Neural cell (in vitro differentiated cells): ENCODE measurements around the gene ZMYM1. TPM values are rescaled to one million over a fixed set of nuclear protein-coding genes. Genes with fewer than 3 reads are reported as not detected.

Experiments used
- H2AFZ ChIP-seq: fragments of 200-600, 300-800 bp; sonication (generic), shearing (Covaris generic); 2 replicates; pipeline ENCODE4 v1.6.0; 2014; ENCODE audit warnings: low read depth, mild to moderate bottlenecking, antibody characterized with exemption, low read length, moderate library complexity
- H3F3A ChIP-seq: fragments of 200-600 bp; shearing (Covaris generic); 2 replicates; pipeline ENCODE4 v1.6.1; 2016; ENCODE audit warnings: mild to moderate bottlenecking, moderate library complexity, mixed read lengths, antibody characterized with exemption, low read length; ENCODE audit not compliant: insufficient read depth, poor library complexity, severe bottlenecking
- H3K27ac ChIP-seq: fragments of 200-600, 300-800 bp; sonication (generic), shearing (Covaris generic); 2 replicates; pipeline ENCODE4 v1.5.1; 2014; ENCODE audit warnings: mild to moderate bottlenecking, low read length, moderate library complexity
- H3K27me3 ChIP-seq: fragments of 300-800, 200-600 bp; sonication (generic), shearing (Covaris generic); 2 replicates; pipeline ENCODE4 v1.6.0; 2014; ENCODE audit warnings: mild to moderate bottlenecking, low read depth, low read length, moderate library complexity; ENCODE audit not compliant: insufficient read depth
- H3K36me3 ChIP-seq: fragments of 300-800, 200-600 bp; sonication (generic), shearing (Covaris generic); 2 replicates; pipeline ENCODE4 v1.5.1; 2014; ENCODE audit warnings: mild to moderate bottlenecking, antibody characterized with exemption, low read length, moderate library complexity; ENCODE audit not compliant: insufficient read depth
- H3K4me2 ChIP-seq: fragments of 300-800, 200-600 bp; sonication (generic), shearing (Covaris generic); 2 replicates; pipeline ENCODE4 v1.6.0; 2014; ENCODE audit warnings: mild to moderate bottlenecking, low read length
- H3K4me3 ChIP-seq: fragments of 300-800, 200-600 bp; sonication (generic), shearing (Covaris generic); 2 replicates; pipeline ENCODE4 v1.5.1; 2014; ENCODE audit warnings: mild to moderate bottlenecking, low read length, moderate library complexity
- H3K79me2 ChIP-seq: fragments of 200-600 bp; shearing (Covaris generic); replicated peaks from 2 replicates; pipeline ENCODE4 v1.6.0; 2014; ENCODE audit warnings: mild to moderate bottlenecking, low read length, moderate library complexity; ENCODE audit not compliant: insufficient read depth
- H3K9ac ChIP-seq: fragments of 300-800, 200-600 bp; sonication (generic), shearing (Covaris generic); 2 replicates; pipeline ENCODE4 v1.6.1; 2016; ENCODE audit warnings: mild to moderate bottlenecking, low read length, mixed read lengths
- H3K9me2 ChIP-seq: fragments of 200-600 bp; shearing (Covaris generic); 2 replicates; pipeline ENCODE4 v1.6.1; 2016; ENCODE audit warnings: mild to moderate bottlenecking, low read length, mixed read lengths; ENCODE audit not compliant: insufficient read depth
- H3K9me3 ChIP-seq: fragments of 200-600, 300-800 bp; sonication (generic), shearing (Covaris generic); 2 replicates; pipeline ENCODE4 v1.6.1; 2016; ENCODE audit warnings: mild to moderate bottlenecking, mixed run types, low read length, moderate library complexity, mixed read lengths
- H4K20me1 ChIP-seq: fragments of 200-600 bp; shearing (Covaris generic); 2 replicates; pipeline ENCODE4 v1.6.1; 2016; ENCODE audit warnings: mild to moderate bottlenecking, mixed run types; ENCODE audit not compliant: insufficient read depth
- EZH2 ChIP-seq: fragments of 200-600, 300-800 bp; shearing (Covaris generic), sonication (generic); IDR thresholded peaks from 2 replicates; pipeline ENCODE4 v1.6.1; 2014; ENCODE audit warnings: antibody characterized with exemption, low read length, borderline replicate concordance, mild to moderate bottlenecking; ENCODE audit not compliant: insufficient read depth, poor library complexity, severe bottlenecking
- MXI1 ChIP-seq: fragments of 450-650 bp; conservative IDR thresholded peaks from 2 replicates; pipeline ENCODE4 v1.6.1; 2014; ENCODE audit warnings: antibody characterized with exemption, mild to moderate bottlenecking; ENCODE audit not compliant: poor library complexity, severe bottlenecking
- POLR2AphosphoS5 ChIP-seq: IDR thresholded peaks from 2 replicates; pipeline ENCODE4 v1.6.1; 2012
- RAD21 ChIP-seq: fragments of 450-650 bp; conservative IDR thresholded peaks from 2 replicates; pipeline ENCODE4 v1.6.1; 2014; ENCODE audit warnings: antibody characterized with exemption, mild to moderate bottlenecking, moderate library complexity
- REST ChIP-seq: IDR thresholded peaks from 2 replicates; pipeline ENCODE4 v1.6.1; 2012; ENCODE audit warnings: borderline replicate concordance
- SMC3 ChIP-seq: fragments of 450-650 bp; conservative IDR thresholded peaks from 2 replicates; pipeline ENCODE4 v1.6.1; 2014; ENCODE audit warnings: antibody characterized with exemption, mild to moderate bottlenecking, moderate library complexity; ENCODE audit not compliant: poor library complexity
- TAF1 ChIP-seq: IDR thresholded peaks from 2 replicates; pipeline ENCODE4 v1.6.1; 2012; ENCODE audit warnings: low read depth
- polyA plus RNA-seq: library from polyadenylated mRNA; depleted of rRNA; stranded (reverse); fragments of >200 nt; gene quantifications from 2 replicates; pipeline ENCODE4 v1.2.3, GENCODE V29; 2014
- TF ChIP-seq, protein P1 (sequence below): fragments of 450-650 bp; IDR thresholded peaks from 2 replicates; pipeline ENCODE4 v1.5.1; 2014; ENCODE audit warnings: antibody characterized with exemption, mild to moderate bottlenecking, moderate library complexity; ENCODE audit not compliant: poor library complexity, severe bottlenecking

ZMYM1 gene
- polyA plus RNA-seq, 1 donor from 2014 or later = 14.1 TPM

DNA sequence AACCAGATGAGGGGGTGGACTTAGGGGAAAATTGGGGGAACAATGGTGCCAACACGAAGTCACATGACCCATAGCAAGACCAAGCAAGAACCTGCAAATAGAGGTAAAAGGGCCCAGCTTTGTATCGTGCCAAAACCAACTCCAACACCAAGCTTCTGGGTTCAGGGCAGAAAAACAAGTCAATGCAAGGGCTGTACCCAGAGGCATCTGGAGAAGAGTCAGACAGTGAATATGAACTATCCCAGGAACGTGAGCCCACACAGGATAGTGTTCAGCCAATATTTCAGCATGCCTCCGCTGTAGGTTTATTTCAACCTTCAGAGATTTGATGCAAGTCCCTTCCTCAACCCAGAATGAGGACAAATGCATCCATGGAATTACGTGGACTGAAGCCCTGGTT is 32.5 kb upstream of the ZMYM1 start:
- Histone ChIP-seq H3K27me3 (no peaks in the 10 kb centered on the region), H2AFZ (no peak overlapping the region), H3K79me2 (no peaks in the 10 kb centered on the region)

GRCh38 chr1:35047188-35047858 is 31.9 kb upstream of the ZMYM1 start:
- no peak overlapping the region for H3K27ac ChIP-seq
- no peaks in the 10 kb centered on the region for H3K79me2 ChIP-seq
- no peak overlapping the region for H3K4me3 ChIP-seq
- no peaks in the 10 kb centered on the region for H3F3A ChIP-seq
- H3K4me2 ChIP-seq = no peak overlapping the region
- no peaks in the 10 kb centered on the region for H3K9me3 ChIP-seq
- H3K36me3 ChIP-seq = no peaks in the 10 kb centered on the region
- no peak overlapping the region for H3K9ac ChIP-seq
- no peaks in the 10 kb centered on the region for H4K20me1 ChIP-seq
- H3K9me2 ChIP-seq = no peaks in the 10 kb centered on the region
- H2AFZ ChIP-seq = no peak overlapping the region
- H3K27me3 ChIP-seq = no peaks in the 10 kb centered on the region
- no peak for TF ChIP-seq POLR2AphosphoS5
- TF ChIP-seq, protein P1, sequence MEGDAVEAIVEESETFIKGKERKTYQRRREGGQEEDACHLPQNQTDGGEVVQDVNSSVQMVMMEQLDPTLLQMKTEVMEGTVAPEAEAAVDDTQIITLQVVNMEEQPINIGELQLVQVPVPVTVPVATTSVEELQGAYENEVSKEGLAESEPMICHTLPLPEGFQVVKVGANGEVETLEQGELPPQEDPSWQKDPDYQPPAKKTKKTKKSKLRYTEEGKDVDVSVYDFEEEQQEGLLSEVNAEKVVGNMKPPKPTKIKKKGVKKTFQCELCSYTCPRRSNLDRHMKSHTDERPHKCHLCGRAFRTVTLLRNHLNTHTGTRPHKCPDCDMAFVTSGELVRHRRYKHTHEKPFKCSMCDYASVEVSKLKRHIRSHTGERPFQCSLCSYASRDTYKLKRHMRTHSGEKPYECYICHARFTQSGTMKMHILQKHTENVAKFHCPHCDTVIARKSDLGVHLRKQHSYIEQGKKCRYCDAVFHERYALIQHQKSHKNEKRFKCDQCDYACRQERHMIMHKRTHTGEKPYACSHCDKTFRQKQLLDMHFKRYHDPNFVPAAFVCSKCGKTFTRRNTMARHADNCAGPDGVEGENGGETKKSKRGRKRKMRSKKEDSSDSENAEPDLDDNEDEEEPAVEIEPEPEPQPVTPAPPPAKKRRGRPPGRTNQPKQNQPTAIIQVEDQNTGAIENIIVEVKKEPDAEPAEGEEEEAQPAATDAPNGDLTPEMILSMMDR = no peak
- no peak for TF ChIP-seq REST
- no peak for TF ChIP-seq EZH2
- TF ChIP-seq SMC3 = no peak
- no peak for TF ChIP-seq RAD21
- no peak for TF ChIP-seq MXI1
- no peak for TF ChIP-seq TAF1

More for the DNA sequence above, 32.5 kb upstream of the ZMYM1 start:
- H3K9me2 ChIP-seq = no peaks in the 10 kb centered on the region
- H3K4me3 ChIP-seq = no peak overlapping the region
- no peaks in the 10 kb centered on the region for H3K9me3 ChIP-seq
- no peaks in the 10 kb centered on the region for H4K20me1 ChIP-seq
- H3K27ac ChIP-seq = no peak overlapping the region
- TF ChIP-seq, protein P1 = no peak
- TF ChIP-seq SMC3 = no peak
- no peak for TF ChIP-seq RAD21
- no peak for TF ChIP-seq POLR2AphosphoS5
- no peak for TF ChIP-seq TAF1
- no peak for TF ChIP-seq REST
- TF ChIP-seq EZH2 = no peak
- TF ChIP-seq MXI1 = no peak
- no peaks in the 10 kb centered on the region for H3F3A ChIP-seq
- H3K36me3 ChIP-seq = no peaks in the 10 kb centered on the region
- H3K9ac ChIP-seq = no peak overlapping the region
- H3K4me2 ChIP-seq = no peak overlapping the region
